Endothelial cell of umbilical vein (primary cell): ENCODE results near the gene DIS3L2. TPM values are rescaled to one million over a fixed set of nuclear protein-coding genes. Genes with fewer than 3 reads are reported as not detected.

ENCODE experiments used
- BruUV-seq: library from RNA; stranded (reverse); fragments of 400-500 nt; replicated peaks from 2 replicates; lab custom pipeline; 2021; lab: Mats Ljungman, UMichigan
- CTCF ChIA-PET: fragments of 300-600, 350-600 bp; sonication (Branson Sonifier 250); formaldehyde crosslinking; loops from one replicate; lab custom pipeline; 2021; ENCODE audit warnings: antibody characterized with exemption, inconsistent platforms; lab: Charles Lee
- POLR2A ChIA-PET: fragments of 300-600, 350-600 bp; sonication (Branson Sonifier 250); formaldehyde crosslinking; loops from one replicate; lab custom pipeline; 2021; ENCODE audit warnings: antibody characterized with exemption, inconsistent platforms; lab: Charles Lee
- DNase-seq: peaks from one replicate; pipeline ENCODE4 v3.0.0-alpha.2; 2011; ENCODE audit warnings: low read depth, low spot score
- FAIRE-seq: peaks from 2 replicates; lab custom pipeline; 2011; peaks lifted over from hg19 to GRCh38; lab: Jason Lieb, UNC
- H2AFZ ChIP-seq: 2 replicates; pipeline ENCODE4 v1.6.0; 2012; ENCODE audit warnings: low read depth, low read length, control low read depth, inconsistent platforms
- H3K27ac ChIP-seq: 2 replicates; pipeline ENCODE4 v1.5.1; 2011; ENCODE audit warnings: low read depth, mild to moderate bottlenecking, control low read depth, low read length, moderate library complexity; ENCODE audit not compliant: insufficient read depth
- H3K27me3 ChIP-seq, 2 experiments: 2 replicates each; pipeline versions ENCODE4 v1.6.0 to v1.6.1; 2011; ENCODE audit warnings: low read length in 2 of 2, mixed read lengths in 1 of 2; ENCODE audit not compliant: control insufficient read depth in 2 of 2, insufficient read depth in 2 of 2
- H3K36me3 ChIP-seq, 2 experiments: 2 replicates in 1 of 2; 3 replicates in 1 of 2; pipeline ENCODE4 v1.5.1; 2011; ENCODE audit warnings: low read length in 2 of 2, mild to moderate bottlenecking in 1 of 2, moderate library complexity in 1 of 2; ENCODE audit not compliant: control insufficient read depth in 2 of 2, insufficient read depth in 2 of 2; ENCODE audit errors: extremely low read depth in 1 of 2
- H3K4me1 ChIP-seq: 3 replicates; pipeline ENCODE4 v1.5.1; 2011; ENCODE audit warnings: mild to moderate bottlenecking, low read length; ENCODE audit not compliant: control insufficient read depth, insufficient read depth; ENCODE audit errors: extremely low read depth
- H3K4me2 ChIP-seq: 2 replicates; pipeline ENCODE4 v1.6.1; 2011; ENCODE audit warnings: low read length, control low read depth, mixed read lengths; ENCODE audit not compliant: insufficient read depth
- H3K4me3 ChIP-seq, 3 experiments: fragments of 200-600 bp in 1 of 3; sonication (generic), shearing (Covaris generic) in 1 of 3; replicated peaks in 1 of 3; 2 replicates each; pipeline ENCODE4 v1.5.1; 2011 to 2016; ENCODE audit warnings: control low read depth in 3 of 3, low read length in 3 of 3, mild to moderate bottlenecking in 2 of 3, inconsistent platforms in 1 of 3, low read depth in 1 of 3, moderate library complexity in 1 of 3; ENCODE audit not compliant: insufficient read depth in 1 of 3
- H3K79me2 ChIP-seq: 2 replicates; pipeline ENCODE4 v1.6.0; 2012; ENCODE audit warnings: low read length, inconsistent platforms; ENCODE audit not compliant: control insufficient read depth, insufficient read depth
- H3K9ac ChIP-seq: replicated peaks from 2 replicates; pipeline ENCODE3; 2011; ENCODE audit warnings: low read length, control low read depth; ENCODE audit not compliant: insufficient read depth; ENCODE audit errors: extremely low read depth
- H3K9me1 ChIP-seq: replicated peaks from 3 replicates; pipeline ENCODE4 v1.6.0; 2011; ENCODE audit warnings: mild to moderate bottlenecking, low read length; ENCODE audit not compliant: control insufficient read depth, insufficient read depth; ENCODE audit errors: extremely low read depth
- H3K9me3 ChIP-seq: replicated peaks from 2 replicates; pipeline ENCODE4 v1.5.1; 2012; ENCODE audit warnings: low read length, inconsistent platforms; ENCODE audit not compliant: control insufficient read depth, insufficient read depth
- H4K20me1 ChIP-seq: replicated peaks from 2 replicates; pipeline ENCODE3; 2011; ENCODE audit warnings: mild to moderate bottlenecking, low read length; ENCODE audit not compliant: control insufficient read depth, insufficient read depth; ENCODE audit errors: extremely low read depth
- CTCF ChIP-seq, 2 donors: IDR thresholded peaks; 1 replicate in 1 of 2; 2 replicates in 1 of 2; pipeline ENCODE4 v1.5.1; 2011; ENCODE audit warnings: low read length in 2 of 2, mild to moderate bottlenecking in 2 of 2, moderate library complexity in 2 of 2, control low read depth in 1 of 2, inconsistent platforms in 1 of 2, low read depth in 1 of 2; ENCODE audit not compliant: insufficient read depth in 1 of 2; ENCODE audit errors: extremely low read depth in 1 of 2
- FOS ChIP-seq: IDR thresholded peaks from 2 replicates; pipeline ENCODE4 v1.6.1; 2011; ENCODE audit warnings: mild to moderate bottlenecking, low read length, moderate library complexity, borderline replicate concordance; ENCODE audit not compliant: insufficient read depth
- GATA2 ChIP-seq: IDR thresholded peaks from 2 replicates; pipeline ENCODE4 v1.7.0; 2011; ENCODE audit warnings: low read depth, mild to moderate bottlenecking, moderate library complexity, mixed read lengths, low read length; ENCODE audit not compliant: insufficient read length, insufficient read depth
- MAX ChIP-seq: IDR thresholded peaks from 2 replicates; pipeline ENCODE4 v1.6.1; 2011; ENCODE audit not compliant: insufficient read depth, insufficient read length
- MYC ChIP-seq: IDR thresholded peaks from one replicate; pipeline ENCODE4 v1.6.1; 2011; ENCODE audit warnings: mild to moderate bottlenecking, low read depth, low read length
- POLR2A ChIP-seq: IDR thresholded peaks from 2 replicates; pipeline ENCODE4 v1.6.1; 2012; ENCODE audit warnings: low read depth, mild to moderate bottlenecking, control low read depth, low read length
- POLR2AphosphoS5 ChIP-seq: IDR thresholded peaks from 2 replicates; pipeline ENCODE4 v1.6.1; 2012; ENCODE audit warnings: low read depth, mild to moderate bottlenecking, control low read depth, low read length, moderate library complexity; ENCODE audit not compliant: insufficient read depth
- dilution Hi-C: fragments of 300-500 bp; cut with MboI; formaldehyde crosslinking; loops from one replicate; pipeline ENCODE4 v1.15.0; 2019; ENCODE audit warnings: low sequenced_read_pairs; ENCODE audit not compliant: extremely low pct_ligation_motif_present
- intact Hi-C: fragments of 100-400 bp; cut with micrococcal nuclease; formaldehyde crosslinking; loops from one replicate; pipeline ENCODE4 v1.10.0; 2022
- polyA plus RNA-seq, 4 experiments: library from polyadenylated mRNA; depleted of rRNA in 3 of 4; stranded (reverse) in 3 of 4; unstranded in 1 of 4; fragments of >200 nt; gene quantifications; 2 replicates each; pipeline versions ENCODE4 v1.2.1 to v1.2.3, GENCODE V29; 2011 to 2012; ENCODE audit warnings: missing spikeins in 1 of 4
- total RNA-seq: library from RNA; stranded (reverse); gene quantifications from 2 replicates; pipeline ENCODE4 v1.2.3, GENCODE V29; 2021

Gene DIS3L2
- total and polyA plus RNA-seq, 2 donors (not counting 3 experiments of a cell fraction or from before 2014, with no cell fraction given): 14.6 to 31.2 TPM

- no peak overlapping the region for H3K4me3 ChIP-seq
- H3K4me1 ChIP-seq: peaks cover 16% of the 10 kb centered on the region
- H3K27ac ChIP-seq: no peak overlapping the region
- DNase-seq (no peak), FAIRE-seq (no peak)
- no peak for TF ChIP-seq GATA2
- no peaks in the 10 kb centered on the region for H3K27me3 ChIP-seq
- H3K9me1 ChIP-seq: peaks cover 3% of the 10 kb centered on the region
- ChIA-PET CTCF (interaction anchor here (1.1 kb wide), 1 partner anchor 12 kb away, joined by 3 read pairs; no protein-coding TSS in a partner anchor), POLR2A (no interaction called here)
- H3K36me3 ChIP-seq: no peaks in the 10 kb centered on the region
- no peaks in the 10 kb centered on the region for H3K9me3 ChIP-seq
- H3K79me2 ChIP-seq: no peaks in the 10 kb centered on the region
- intact Hi-C loops: no loop called here
- no peak overlapping the region for H3K4me2 ChIP-seq
- dilution Hi-C loops: no loop called here
- BruUV-seq: no TSS peak
- peaks cover 5% of the 10 kb centered on the region for H4K20me1 ChIP-seq
- H2AFZ ChIP-seq: no peak overlapping the region
- no peak overlapping the region for H3K9ac ChIP-seq
Measured at GRCh38 chr2:232075859-232076258, 114.3 kb downstream of the DIS3L2 start.

- peaks cover 3% of the 10 kb centered on the region for H3K9me1 ChIP-seq
- intact Hi-C loops: no loop called here
- H2AFZ ChIP-seq: no peak overlapping the region
- H3K4me3 ChIP-seq: no peak overlapping the region
- no peaks in the 10 kb centered on the region for H3K79me2 ChIP-seq
- H4K20me1 ChIP-seq: peaks cover 5% of the 10 kb centered on the region
- DNase-seq (no peak), FAIRE-seq (no peak)
- no peaks in the 10 kb centered on the region for H3K9me3 ChIP-seq
- ChIA-PET CTCF (interaction anchor here (1.1 kb wide), 1 partner anchor 11 kb away, joined by 3 read pairs; no protein-coding TSS in a partner anchor), POLR2A (no interaction called here)
- H3K27ac ChIP-seq: no peak overlapping the region
- H3K4me2 ChIP-seq: no peak overlapping the region
- dilution Hi-C loops: no loop called here
- no peaks in the 10 kb centered on the region for H3K27me3 ChIP-seq
- no TSS peak for BruUV-seq
- no peak overlapping the region for H3K9ac ChIP-seq
- peaks cover 16% of the 10 kb centered on the region for H3K4me1 ChIP-seq
- H3K36me3 ChIP-seq: no peaks in the 10 kb centered on the region
- TF ChIP-seq CTCF (IDR thresholded peaks at IDR 0.05; ENCODE audit: extremely low read depth in 1 of 2, insufficient read depth in 1 of 2, low read depth in 1 of 2, low read length in 2 of 2) (no peak), POLR2A (no peak), FOS (no peak), MAX (no peak), MYC (no peak), POLR2AphosphoS5 (no peak)
Measured at GRCh38 chr2:232076272-232076671, 114.8 kb downstream of the DIS3L2 start.
